AG20443 (cell line): ENCODE results near the gene FNTB.

ENCODE experiments used
- DNase-seq: peaks from one replicate; pipeline ENCODE4 v3.0.0; 2012; ENCODE audit warnings: low spot score, mixed read lengths

FNTB gene

GRCh38 chr14:64986648-64987437, at the start of gene FNTB:
Gene FNTB, plus strand, starts transcription at chr14:64986895. Its CDS starts 59 bp downstream, at chr14:64986954.
- DNase-seq, result peak; percentile 97

- no peak for DNase-seq
Measured at GRCh38 chr14:64937171-64937820, 49.4 kb upstream of the FNTB start.

GRCh38 chr14:64937821-64938193, 48.9 kb upstream of the FNTB start:
- DNase-seq, result peak; percentile 30

GRCh38 chr14:64938972-64939816, 47.5 kb upstream of the FNTB start:
- DNase-seq, result no peak

GRCh38 chr14:64939817-64940190, 46.9 kb upstream of the FNTB start:
- DNase-seq, result no peak

GRCh38 chr14:64940336-64940910, 46.3 kb upstream of the FNTB start:
- no peak for DNase-seq

- no peak for DNase-seq
Measured at GRCh38 chr14:64942531-64943111, 44.1 kb upstream of the FNTB start, which contains the start of gene GPX2. Gene GPX2, minus strand, starts transcription at chr14:64942745. Its CDS starts 19 bp downstream, at chr14:64942726.

- DNase-seq, result no peak
Measured at GRCh38 chr14:64943556-64943955, 43.1 kb upstream of the FNTB start.

GRCh38 chr14:64944041-64944440, 42.7 kb upstream of the FNTB start:
- no peak for DNase-seq

GRCh38 chr14:64944861-64945260, 41.8 kb upstream of the FNTB start:
- DNase-seq, result no peak

- no peak for DNase-seq
Measured at GRCh38 chr14:64945431-64946178, 41.1 kb upstream of the FNTB start.

- no peak for DNase-seq
Measured at GRCh38 chr14:64946310-64947045, 40.2 kb upstream of the FNTB start.

GRCh38 chr14:64947710-64948611, 38.7 kb upstream of the FNTB start:
- no peak for DNase-seq

- DNase-seq, result no peak
Measured at GRCh38 chr14:64948612-64949210, 38.0 kb upstream of the FNTB start.

- DNase-seq, result no peak
Measured at GRCh38 chr14:64950889-64951288, 35.8 kb upstream of the FNTB start.

GRCh38 chr14:64951291-64951690, 35.4 kb upstream of the FNTB start:
- no peak for DNase-seq

GRCh38 chr14:64951724-64952123, 35.0 kb upstream of the FNTB start:
- DNase-seq, result no peak

- DNase-seq, result no peak
Measured at GRCh38 chr14:64952598-64953309, 33.9 kb upstream of the FNTB start.
